SIG-M5 treated with dmso at 0.1 percent for 504 hours (cell line): ENCODE results near the gene OLIG1.

Experiments
- DNase-seq: peaks from one replicate; lab custom pipeline; 2025; ENCODE audit not compliant: unreplicated experiment; lab: John Stamatoyannopoulos, UW

Gene OLIG1

GRCh38 chr21:33096426-33096825 lies 26.5 kb downstream of the OLIG1 start:
- DNase-seq, result peak; percentile 22

GRCh38 chr21:33099131-33099530 lies 29.2 kb downstream of the OLIG1 start:
- DNase-seq, result peak; percentile 28

GRCh38 chr21:33101300-33101911 lies 31.5 kb downstream of the OLIG1 start:
- peak; percentile 68 for DNase-seq

- DNase-seq, result no peak
These were observed 35.1 kb downstream of the OLIG1 start for GRCh38 chr21:33105088-33105487.

GRCh38 chr21:33108228-33108627 lies 38.3 kb downstream of the OLIG1 start:
- DNase-seq, result no peak

- peak; percentile 79 for DNase-seq
These were observed 39.8 kb downstream of the OLIG1 start for GRCh38 chr21:33109574-33110339.

- DNase-seq, result no peak
These were observed 40.4 kb downstream of the OLIG1 start for GRCh38 chr21:33110340-33110715.

- DNase-seq, result no peak
These were observed 41.6 kb downstream of the OLIG1 start for GRCh38 chr21:33111577-33111976.

- DNase-seq, result no peak
These were observed 42.2 kb downstream of the OLIG1 start for GRCh38 chr21:33112151-33112550.

- no peak for DNase-seq
These were observed 42.7 kb downstream of the OLIG1 start for GRCh38 chr21:33112681-33113080.

GRCh38 chr21:33113131-33113530 lies 43.2 kb downstream of the OLIG1 start:
- DNase-seq, result no peak

- DNase-seq, result no peak
These were observed 44.3 kb downstream of the OLIG1 start for GRCh38 chr21:33114276-33114675.

GRCh38 chr21:33115631-33116510 lies 45.9 kb downstream of the OLIG1 start:
- no peak for DNase-seq

GRCh38 chr21:33116676-33117075 lies 46.7 kb downstream of the OLIG1 start:
- DNase-seq, result no peak

GRCh38 chr21:33117101-33117888 lies 47.4 kb downstream of the OLIG1 start:
- no peak for DNase-seq
